WTC11 (cell line): ENCODE measurements around the gene ZXDA.

Experiments used
- ATF1 ChIP-seq: sonication (generic); formaldehyde crosslinking; IDR thresholded peaks from 2 replicates; pipeline ENCODE4 v1.8.1; 2023; ENCODE audit warnings: mild to moderate bottlenecking, moderate library complexity, missing genetic modification reagents
- CREB1 ChIP-seq: sonication (generic); formaldehyde crosslinking; IDR thresholded peaks from 2 replicates; pipeline ENCODE4 v1.8.0; 2023; ENCODE audit warnings: mild to moderate bottlenecking, missing genetic modification reagents
- FOXJ3 ChIP-seq: sonication (generic); formaldehyde crosslinking; IDR thresholded peaks from 2 replicates; pipeline ENCODE4 v1.9.0; 2021; ENCODE audit warnings: missing genetic modification reagents, mild to moderate bottlenecking, borderline replicate concordance
- GABPB1 ChIP-seq: sonication (generic); formaldehyde crosslinking; IDR thresholded peaks from 2 replicates; pipeline ENCODE4 v1.8.1; 2023; ENCODE audit warnings: mild to moderate bottlenecking, missing genetic modification reagents
- JUN ChIP-seq: sonication (generic); formaldehyde crosslinking; IDR thresholded peaks from 2 replicates; pipeline ENCODE4 v1.8.0; 2023; ENCODE audit warnings: mild to moderate bottlenecking, missing genetic modification reagents
- NFE2L1 ChIP-seq: sonication (generic); formaldehyde crosslinking; IDR thresholded peaks from 2 replicates; pipeline ENCODE4 v1.8.1; 2023; ENCODE audit warnings: missing genetic modification reagents
- NR2C2 ChIP-seq: sonication (generic); formaldehyde crosslinking; IDR thresholded peaks from 2 replicates; pipeline ENCODE4 v1.8.0; 2022; ENCODE audit warnings: mild to moderate bottlenecking, missing genetic modification reagents
- SP1 ChIP-seq: sonication (generic); formaldehyde crosslinking; conservative IDR thresholded peaks from 2 replicates; pipeline ENCODE4 v1.8.1; 2022; ENCODE audit warnings: missing genetic modification reagents
- TF ChIP-seq, protein P1 (sequence below): fragments of 200-600 bp; IDR thresholded peaks from 2 replicates; pipeline ENCODE4 v1.8.0; 2022; ENCODE audit warnings: antibody characterized with exemption
- TF ChIP-seq, protein P2 (sequence below): sonication (generic); formaldehyde crosslinking; IDR thresholded peaks from 2 replicates; pipeline ENCODE4 v1.8.1; 2023; ENCODE audit warnings: mild to moderate bottlenecking, missing genetic modification reagents, moderate library complexity
- TF ChIP-seq, protein P3 (sequence below): sonication (generic); formaldehyde crosslinking; conservative IDR thresholded peaks from 2 replicates; pipeline ENCODE4 v1.8.1; 2022; ENCODE audit warnings: mild to moderate bottlenecking, missing genetic modification reagents
- TF ChIP-seq, protein P4 (sequence below): sonication (generic); formaldehyde crosslinking; IDR thresholded peaks from 2 replicates; pipeline ENCODE4 v1.8.1; 2022; ENCODE audit warnings: mild to moderate bottlenecking, missing genetic modification reagents, moderate library complexity, borderline replicate concordance
- TF ChIP-seq, protein P5 (sequence below): sonication (generic); formaldehyde crosslinking; IDR thresholded peaks from 2 replicates; pipeline ENCODE4 v1.8.1; 2023; ENCODE audit warnings: mild to moderate bottlenecking, missing genetic modification reagents
- TF ChIP-seq, protein P6 (sequence below): sonication (generic); formaldehyde crosslinking; IDR thresholded peaks from 2 replicates; pipeline ENCODE4 v1.8.0; 2022; ENCODE audit warnings: missing genetic modification reagents

DNA sequence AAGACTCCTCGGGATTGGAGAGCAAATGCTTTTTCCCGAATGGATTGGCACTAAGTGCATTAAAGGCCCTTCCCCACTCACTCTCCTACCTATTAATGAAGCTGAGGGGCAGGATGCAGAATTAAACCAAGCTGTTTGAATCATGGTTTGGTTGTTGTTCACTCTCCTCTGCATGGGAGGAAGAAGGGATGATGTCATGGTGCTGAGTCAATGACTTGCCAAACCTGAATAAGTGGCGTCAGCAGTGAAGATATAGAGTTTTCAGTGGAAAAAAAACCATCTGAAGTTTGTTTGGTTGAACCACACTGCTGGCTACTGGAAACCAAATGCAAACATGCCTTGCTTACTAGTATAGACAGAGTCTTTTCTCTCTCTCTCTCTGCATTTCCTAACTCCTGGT is 19.8 kb upstream of the ZXDA start:
- TF ChIP-seq NR2C2 (CRISPR knock-in tag), result no peak
- TF ChIP-seq, protein P1, sequence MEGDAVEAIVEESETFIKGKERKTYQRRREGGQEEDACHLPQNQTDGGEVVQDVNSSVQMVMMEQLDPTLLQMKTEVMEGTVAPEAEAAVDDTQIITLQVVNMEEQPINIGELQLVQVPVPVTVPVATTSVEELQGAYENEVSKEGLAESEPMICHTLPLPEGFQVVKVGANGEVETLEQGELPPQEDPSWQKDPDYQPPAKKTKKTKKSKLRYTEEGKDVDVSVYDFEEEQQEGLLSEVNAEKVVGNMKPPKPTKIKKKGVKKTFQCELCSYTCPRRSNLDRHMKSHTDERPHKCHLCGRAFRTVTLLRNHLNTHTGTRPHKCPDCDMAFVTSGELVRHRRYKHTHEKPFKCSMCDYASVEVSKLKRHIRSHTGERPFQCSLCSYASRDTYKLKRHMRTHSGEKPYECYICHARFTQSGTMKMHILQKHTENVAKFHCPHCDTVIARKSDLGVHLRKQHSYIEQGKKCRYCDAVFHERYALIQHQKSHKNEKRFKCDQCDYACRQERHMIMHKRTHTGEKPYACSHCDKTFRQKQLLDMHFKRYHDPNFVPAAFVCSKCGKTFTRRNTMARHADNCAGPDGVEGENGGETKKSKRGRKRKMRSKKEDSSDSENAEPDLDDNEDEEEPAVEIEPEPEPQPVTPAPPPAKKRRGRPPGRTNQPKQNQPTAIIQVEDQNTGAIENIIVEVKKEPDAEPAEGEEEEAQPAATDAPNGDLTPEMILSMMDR, result no peak
- TF ChIP-seq NFE2L1 (CRISPR knock-in tag), result no peak
- TF ChIP-seq, protein P2, sequence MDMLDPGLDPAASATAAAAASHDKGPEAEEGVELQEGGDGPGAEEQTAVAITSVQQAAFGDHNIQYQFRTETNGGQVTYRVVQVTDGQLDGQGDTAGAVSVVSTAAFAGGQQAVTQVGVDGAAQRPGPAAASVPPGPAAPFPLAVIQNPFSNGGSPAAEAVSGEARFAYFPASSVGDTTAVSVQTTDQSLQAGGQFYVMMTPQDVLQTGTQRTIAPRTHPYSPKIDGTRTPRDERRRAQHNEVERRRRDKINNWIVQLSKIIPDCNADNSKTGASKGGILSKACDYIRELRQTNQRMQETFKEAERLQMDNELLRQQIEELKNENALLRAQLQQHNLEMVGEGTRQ (CRISPR knock-in tag), result no peak
- TF ChIP-seq, protein P3, sequence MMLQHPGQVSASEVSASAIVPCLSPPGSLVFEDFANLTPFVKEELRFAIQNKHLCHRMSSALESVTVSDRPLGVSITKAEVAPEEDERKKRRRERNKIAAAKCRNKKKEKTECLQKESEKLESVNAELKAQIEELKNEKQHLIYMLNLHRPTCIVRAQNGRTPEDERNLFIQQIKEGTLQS (CRISPR knock-in tag), result no peak
- no peak for TF ChIP-seq JUN (CRISPR knock-in tag)
- no peak for TF ChIP-seq SP1 (CRISPR knock-in tag)
- TF ChIP-seq CREB1 (CRISPR knock-in tag), result no peak
- TF ChIP-seq, protein P4, sequence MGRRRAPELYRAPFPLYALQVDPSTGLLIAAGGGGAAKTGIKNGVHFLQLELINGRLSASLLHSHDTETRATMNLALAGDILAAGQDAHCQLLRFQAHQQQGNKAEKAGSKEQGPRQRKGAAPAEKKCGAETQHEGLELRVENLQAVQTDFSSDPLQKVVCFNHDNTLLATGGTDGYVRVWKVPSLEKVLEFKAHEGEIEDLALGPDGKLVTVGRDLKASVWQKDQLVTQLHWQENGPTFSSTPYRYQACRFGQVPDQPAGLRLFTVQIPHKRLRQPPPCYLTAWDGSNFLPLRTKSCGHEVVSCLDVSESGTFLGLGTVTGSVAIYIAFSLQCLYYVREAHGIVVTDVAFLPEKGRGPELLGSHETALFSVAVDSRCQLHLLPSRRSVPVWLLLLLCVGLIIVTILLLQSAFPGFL, result no peak
- no peak for TF ChIP-seq ATF1
- TF ChIP-seq, protein P5, sequence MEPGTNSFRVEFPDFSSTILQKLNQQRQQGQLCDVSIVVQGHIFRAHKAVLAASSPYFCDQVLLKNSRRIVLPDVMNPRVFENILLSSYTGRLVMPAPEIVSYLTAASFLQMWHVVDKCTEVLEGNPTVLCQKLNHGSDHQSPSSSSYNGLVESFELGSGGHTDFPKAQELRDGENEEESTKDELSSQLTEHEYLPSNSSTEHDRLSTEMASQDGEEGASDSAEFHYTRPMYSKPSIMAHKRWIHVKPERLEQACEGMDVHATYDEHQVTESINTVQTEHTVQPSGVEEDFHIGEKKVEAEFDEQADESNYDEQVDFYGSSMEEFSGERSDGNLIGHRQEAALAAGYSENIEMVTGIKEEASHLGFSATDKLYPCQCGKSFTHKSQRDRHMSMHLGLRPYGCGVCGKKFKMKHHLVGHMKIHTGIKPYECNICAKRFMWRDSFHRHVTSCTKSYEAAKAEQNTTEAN (CRISPR knock-in tag), result no peak
- TF ChIP-seq FOXJ3, result no peak
- TF ChIP-seq, protein P6, sequence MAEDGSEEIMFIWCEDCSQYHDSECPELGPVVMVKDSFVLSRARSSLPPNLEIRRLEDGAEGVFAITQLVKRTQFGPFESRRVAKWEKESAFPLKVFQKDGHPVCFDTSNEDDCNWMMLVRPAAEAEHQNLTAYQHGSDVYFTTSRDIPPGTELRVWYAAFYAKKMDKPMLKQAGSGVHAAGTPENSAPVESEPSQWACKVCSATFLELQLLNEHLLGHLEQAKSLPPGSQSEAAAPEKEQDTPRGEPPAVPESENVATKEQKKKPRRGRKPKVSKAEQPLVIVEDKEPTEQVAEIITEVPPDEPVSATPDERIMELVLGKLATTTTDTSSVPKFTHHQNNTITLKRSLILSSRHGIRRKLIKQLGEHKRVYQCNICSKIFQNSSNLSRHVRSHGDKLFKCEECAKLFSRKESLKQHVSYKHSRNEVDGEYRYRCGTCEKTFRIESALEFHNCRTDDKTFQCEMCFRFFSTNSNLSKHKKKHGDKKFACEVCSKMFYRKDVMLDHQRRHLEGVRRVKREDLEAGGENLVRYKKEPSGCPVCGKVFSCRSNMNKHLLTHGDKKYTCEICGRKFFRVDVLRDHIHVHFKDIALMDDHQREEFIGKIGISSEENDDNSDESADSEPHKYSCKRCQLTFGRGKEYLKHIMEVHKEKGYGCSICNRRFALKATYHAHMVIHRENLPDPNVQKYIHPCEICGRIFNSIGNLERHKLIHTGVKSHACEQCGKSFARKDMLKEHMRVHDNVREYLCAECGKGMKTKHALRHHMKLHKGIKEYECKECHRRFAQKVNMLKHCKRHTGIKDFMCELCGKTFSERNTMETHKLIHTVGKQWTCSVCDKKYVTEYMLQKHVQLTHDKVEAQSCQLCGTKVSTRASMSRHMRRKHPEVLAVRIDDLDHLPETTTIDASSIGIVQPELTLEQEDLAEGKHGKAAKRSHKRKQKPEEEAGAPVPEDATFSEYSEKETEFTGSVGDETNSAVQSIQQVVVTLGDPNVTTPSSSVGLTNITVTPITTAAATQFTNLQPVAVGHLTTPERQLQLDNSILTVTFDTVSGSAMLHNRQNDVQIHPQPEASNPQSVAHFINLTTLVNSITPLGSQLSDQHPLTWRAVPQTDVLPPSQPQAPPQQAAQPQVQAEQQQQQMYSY (CRISPR knock-in tag), result no peak
- no peak for TF ChIP-seq GABPB1 (CRISPR knock-in tag)
